ENCODE data around the gene SDHA.

GRCh38 chr5:195401-196160, 22.5 kb upstream of the SDHA start:
- TF ChIP-seq CTCF (IDR thresholded peaks at IDR 0.05; ENCODE audit: low read depth, low read length) = no peak
- TF ChIP-seq EZH2phosphoT487 (IDR thresholded peaks at IDR 0.05; ENCODE audit: low read depth) = no peak

Measured in OCI-LY3 (cell line).